Activated CD4-positive, alpha-beta T cell treated with anti-CD3 and anti-CD28 coated beads, Interleukin-2, amount 50 U/mL, for 16 hours (primary cell): ENCODE data around the gene SELENOK.
"Not testable (repeated sequence)": the region's sequence is repeated elsewhere in the genome, so short reads cannot be mapped to it uniquely, and the experiment has no call there.

Experiments
- DNase-seq: peaks from one replicate; pipeline ENCODE4 v3.0.0-alpha.2; 2020

The SELENOK gene

DNA sequence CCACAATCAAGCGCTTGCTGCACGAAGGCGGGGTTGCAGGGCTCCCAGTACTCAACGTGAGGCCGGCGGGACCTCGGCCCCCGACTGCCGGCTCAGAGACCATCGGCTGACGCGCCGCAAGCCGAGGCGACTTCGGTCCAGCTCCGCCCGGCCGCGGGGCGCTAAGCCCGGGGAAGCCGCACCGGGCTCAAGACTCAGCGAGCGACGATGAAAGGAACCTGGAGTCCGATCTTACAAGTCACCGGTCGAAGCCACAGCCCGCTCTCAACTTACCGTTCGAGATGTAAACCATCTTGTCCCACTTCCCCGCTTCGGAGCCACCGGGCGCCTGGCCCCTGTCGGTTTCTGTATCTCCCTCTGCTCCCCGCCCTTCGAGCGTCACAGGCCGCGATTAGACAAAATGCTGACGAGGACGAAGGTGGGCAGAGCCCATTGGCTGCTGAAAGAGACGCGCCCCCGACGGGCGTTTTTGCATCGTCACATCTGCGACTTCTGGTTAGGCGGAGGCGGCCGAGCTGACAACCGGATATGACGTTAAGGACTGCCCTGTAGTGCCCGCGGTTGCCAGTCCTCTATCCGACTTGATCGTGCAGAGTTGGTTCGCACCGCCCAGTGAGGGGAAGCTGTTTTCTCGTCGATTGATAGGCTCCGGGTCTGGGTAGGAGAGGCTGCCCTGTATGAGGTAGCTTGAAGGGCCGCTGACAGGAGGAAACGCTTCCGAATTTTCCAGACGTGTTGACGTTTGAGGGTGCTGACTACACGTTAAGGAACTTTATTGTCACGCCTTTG is at the start of gene SELENOK:
SELENOK (minus strand) TSS at position 363 of the 789 bp plus-strand sequence.
- DNase-seq: peak; percentile 99

DNA sequence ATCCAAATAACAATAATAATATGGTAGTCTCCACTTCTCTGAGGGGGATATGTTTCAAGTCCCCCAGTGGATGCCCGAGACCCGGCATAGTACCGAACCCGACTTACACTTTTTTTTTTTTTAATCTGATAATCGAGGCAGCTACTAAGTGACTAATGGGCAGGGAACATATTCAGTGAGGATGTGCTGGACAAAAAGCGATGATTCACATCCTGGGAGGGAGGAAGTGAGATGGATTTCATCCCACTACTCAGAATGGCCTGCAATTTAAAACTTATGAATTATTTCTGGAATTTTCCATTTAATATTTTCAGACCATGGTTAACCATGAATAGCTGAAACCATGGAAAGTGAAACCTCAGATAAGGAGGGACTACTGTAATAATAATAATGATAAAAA is 49.5 kb upstream of the SELENOK start:
- no peak for DNase-seq

DNA sequence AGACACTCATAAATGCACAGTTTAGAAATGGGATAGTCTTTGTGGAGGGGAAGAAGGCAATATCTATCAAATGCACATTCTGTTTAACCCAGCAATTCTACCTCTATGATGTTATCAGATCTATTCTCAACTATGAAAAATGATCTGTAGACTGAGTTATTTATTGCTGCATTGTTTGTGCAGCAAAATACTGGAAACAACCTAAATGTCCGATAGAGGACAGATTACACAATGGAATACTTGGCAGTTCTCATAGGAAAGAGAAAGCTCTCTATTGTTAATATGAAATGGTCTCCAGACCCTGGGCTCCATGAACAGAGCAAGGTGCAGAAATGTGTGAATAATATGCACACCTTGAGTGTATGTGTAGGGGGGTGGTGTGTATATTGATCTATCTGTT is 49.0 kb upstream of the SELENOK start:
- no peak for DNase-seq

DNA sequence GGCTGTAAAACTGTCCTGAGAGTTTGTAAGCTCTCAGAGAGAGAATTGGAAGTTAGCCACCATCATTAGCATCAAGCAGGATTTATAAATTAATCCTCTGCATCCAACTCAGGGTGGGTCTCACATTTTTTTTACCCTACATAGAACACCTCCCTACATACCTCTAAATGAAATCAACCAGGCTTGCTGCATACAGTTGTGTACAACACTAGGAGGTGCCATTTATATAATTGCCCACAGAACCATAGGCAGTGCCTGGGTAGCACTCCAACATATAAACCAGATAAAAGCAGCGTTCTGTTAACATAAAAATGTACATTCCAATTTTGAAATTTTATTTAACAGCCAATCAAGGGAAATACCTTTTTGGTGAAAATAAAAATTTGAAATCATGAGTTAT is 48.2 kb upstream of the SELENOK start:
- DNase-seq: no peak

DNA sequence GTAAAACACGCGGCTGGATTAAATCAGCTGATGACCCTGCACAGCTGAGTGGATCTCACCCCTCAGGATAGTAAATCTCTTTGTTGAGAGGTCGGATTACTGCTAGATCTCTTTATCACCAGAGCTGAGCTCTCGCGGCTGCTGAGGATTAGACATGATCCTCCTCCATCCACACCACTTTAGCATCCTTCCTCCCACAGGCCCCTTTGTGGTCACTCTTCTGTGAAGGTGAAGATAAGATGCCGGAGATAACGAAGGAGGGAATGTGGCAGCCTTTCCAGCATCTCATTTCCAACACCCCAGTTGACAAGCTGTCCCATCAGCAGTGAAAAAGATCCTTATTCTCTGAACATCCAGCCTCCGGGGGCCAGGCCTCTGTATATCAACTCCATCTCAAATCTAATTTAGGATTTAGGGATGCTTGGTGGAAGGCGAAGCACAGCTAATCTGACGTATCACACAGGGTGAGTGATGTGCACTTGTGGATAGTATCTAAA is 47.5 kb upstream of the SELENOK start:
- no peak for DNase-seq

DNA sequence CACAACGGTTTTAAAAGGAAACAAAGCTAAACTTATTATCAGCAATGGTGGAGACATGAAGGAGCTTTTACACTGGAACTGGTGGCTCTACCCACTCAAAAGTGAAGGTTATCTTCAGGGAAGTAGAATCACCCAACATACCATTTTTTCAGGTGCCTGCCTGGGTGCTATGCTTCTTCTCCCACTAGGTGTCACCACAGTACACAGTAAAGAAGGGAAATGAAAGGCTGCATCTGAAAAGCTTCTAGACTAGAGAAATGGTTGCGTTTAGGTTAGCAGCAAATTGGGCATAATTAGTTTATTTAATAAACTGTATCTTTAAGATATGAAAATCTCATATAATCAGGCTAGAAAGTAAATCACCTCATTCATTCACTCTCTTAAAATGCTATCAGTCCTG is 47.0 kb upstream of the SELENOK start:
- peak; percentile 43 for DNase-seq

DNA sequence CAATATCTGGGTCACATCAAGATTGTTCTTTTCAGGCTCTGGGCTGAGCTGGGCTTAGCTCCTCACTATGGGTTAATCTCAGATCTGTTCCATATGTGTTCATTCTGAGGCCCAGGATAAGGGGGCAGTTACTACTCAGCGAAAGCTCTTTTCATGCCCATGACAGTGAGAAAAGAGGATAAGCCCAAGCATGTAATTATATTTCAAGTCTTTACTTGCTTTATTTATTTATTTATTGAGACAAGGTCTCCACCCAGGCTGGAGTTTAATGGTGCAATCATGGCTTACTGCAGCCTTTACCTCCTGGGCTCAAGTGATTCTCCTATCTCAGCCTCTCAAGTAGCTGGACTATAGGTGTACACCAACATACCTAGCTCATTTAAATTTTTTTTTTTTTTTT is 44.7 kb upstream of the SELENOK start:
- no peak for DNase-seq

DNA sequence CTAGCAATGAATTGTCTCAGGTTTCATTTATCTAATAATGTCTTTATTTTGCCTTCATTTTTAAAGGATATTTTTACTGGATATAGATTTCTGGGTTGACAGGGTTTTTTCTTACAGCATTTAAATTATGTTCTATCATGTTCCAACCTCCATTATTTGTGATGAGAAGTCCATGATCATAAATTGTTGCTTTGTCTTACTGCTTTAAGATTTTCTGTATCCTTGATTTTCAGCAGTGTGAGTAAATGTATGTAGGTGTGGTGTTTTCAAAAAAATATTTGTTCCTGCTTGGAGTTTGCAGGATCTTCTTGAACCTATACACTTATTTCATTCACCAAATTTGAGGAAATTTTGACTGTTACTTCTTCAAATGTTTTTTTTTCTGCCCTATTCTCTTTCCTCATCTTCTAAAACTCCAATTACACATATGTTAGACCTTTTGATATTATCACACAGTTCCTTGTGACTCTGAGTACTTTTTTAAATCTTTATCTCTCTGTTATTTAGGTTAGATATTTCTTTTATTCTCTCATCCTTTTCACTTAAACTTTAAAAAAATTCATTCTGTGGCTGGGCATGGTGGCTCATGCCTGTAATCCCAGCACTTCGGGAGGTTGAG is 43.7 kb upstream of the SELENOK start:
- DNase-seq: no peak

DNA sequence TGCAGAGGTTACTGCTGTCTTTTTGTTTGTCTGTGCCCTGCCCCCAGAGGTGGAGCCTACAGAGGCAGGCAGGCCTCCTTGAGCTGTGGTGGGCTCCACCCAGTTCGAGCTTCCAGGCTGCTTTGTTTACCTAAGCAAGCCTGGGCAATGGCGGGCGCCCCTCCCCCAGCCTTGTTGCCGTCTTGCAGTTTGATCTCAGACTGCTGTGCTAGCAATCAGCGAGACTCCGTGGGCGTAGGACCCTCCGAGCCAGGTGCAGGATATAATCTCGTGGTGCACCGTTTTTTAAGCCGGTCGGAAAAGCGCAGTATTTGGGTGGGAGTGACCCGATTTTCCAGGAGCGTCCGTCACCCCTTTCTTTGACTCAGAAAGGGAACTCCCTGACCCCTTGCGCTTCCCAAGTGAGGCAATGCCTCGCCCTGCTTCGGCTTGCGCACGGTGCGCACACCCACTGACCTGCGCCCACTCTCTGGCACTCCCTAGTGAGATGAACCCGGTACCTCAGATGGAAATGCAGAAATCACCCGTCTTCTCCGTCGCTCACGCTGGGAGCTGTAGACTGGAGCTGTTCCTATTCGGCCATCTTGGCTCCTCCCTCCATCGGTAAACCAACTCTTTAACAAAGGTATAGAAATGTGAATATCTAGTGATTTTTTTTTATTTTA is 35.7 kb upstream of the SELENOK start:
- DNase-seq: not testable (repeated sequence)

DNA sequence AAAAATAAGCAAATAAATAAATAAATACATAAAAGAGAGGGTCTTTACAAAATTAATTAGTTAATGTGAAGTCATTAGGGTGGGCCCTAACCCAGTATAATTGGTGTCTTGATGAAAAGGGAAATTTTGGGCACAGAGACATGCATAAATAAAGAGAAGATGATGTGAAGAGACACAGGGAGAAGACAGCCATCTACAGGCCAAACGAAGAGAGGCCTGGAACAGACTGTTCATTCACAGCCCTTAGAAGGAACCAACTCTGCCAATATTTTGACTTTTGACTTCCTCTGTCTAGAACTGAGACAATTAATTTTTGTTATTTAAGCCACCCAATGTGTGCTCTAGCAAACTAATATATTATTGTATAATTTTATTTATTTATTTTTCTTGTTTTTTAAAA is 29.6 kb upstream of the SELENOK start:
- DNase-seq: no peak

DNA sequence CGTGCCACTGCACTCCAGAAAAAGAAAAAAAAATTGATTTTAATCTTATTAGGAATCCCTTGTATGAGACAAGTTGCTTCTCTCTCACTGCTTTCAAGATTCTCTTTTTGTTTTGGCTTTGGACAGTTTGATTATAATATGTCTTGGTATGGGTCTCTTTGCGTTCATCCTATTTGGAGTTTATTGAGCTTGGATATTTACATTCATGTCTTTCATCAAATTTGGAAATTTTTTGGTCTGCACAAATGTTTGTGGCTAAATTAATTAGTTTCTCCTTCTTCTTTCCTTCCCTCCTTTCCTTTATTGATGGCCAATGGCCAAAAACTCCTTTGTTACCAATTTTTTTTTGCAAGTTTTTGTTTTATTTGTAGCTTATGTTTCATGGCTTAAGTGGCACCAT is 28.1 kb upstream of the SELENOK start:
- DNase-seq: no peak

DNA sequence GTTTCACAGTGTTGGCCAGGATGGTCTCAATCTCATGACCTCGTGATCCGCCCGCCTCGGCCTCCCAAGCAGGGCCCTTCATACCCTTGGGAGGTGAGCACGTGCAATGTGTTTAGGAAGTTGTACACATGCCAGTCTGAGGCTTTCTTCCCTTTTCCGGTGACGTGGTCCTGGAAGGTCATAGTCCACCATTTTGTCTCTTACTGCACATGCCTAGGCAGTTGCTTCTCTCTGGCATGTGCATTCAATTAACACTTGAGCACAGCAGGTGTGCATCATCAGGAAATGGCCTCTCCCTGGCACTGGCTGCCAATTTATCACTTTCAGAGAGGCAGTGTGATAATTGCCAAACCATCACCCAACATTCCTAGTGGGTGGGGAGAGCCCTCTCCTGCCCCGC is 21.7 kb upstream of the SELENOK start:
- DNase-seq: no peak

DNA sequence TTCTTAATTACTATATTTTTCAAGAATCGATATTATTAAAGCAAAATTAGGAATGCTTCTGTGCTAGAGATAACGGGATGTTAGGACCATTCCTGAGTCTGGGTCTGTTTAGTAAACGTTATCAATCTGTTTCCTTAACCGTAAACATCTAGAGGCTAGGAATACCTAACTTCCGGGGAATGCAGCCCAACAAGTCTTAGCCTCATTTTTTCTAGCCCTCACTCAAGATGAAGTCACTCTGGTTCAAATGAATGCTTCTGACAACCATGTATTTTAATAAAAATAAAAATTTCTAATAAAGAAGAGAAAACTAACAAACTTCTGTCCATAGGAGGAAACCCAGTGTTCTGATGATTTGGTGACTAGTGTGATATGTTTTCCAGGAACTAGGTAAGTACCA is 11.1 kb upstream of the SELENOK start:
- DNase-seq: no peak

DNA sequence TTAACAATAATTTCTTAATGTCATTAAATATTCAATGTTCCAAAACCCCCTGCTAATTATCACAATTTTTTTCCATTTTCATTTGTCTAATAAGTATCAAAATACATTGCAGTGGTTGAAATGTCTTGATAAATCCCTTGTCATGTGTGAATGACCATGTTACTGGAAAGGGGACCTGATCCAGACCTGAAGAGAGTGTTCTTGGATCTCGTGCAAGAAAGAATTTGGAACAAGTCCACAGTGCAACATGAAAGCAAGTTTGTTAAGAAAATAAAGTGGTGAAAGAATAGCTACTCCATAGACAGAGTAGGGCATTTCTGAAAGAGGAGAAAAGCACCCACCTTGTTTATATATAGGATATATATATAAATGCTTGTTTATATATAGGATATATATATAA is 10.4 kb upstream of the SELENOK start:
- no peak for DNase-seq

DNA sequence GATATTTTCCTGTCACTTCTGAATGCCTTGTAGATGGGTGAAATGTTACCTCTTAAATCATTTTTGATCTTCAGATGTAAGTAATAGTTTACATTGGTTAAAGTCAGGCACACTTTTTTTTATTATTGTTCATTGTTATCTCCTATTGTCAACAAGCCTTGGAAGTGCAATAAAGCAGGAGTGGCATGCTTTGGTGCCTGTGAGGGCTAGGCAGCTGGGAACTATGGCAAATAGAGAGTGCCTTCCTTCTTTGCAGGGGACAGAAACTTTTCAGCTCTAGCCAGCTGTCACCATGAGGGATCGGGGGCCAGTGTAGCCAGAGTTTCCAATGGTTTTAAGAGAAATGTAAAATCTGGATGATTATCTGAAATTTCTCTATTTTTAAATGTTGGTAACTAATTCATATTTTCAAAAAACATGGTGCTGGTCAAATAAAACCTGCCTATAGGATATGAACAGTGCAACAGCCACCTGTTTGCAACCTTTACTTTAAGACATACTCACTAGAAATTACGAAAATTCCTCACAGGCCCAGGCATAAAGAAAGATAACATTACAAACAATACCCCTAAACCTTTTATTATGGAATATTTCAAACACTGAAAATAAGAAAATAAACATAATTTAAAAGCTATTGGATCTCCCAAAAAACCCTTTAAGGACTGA is 9.1 kb upstream of the SELENOK start:
- DNase-seq: no peak

DNA sequence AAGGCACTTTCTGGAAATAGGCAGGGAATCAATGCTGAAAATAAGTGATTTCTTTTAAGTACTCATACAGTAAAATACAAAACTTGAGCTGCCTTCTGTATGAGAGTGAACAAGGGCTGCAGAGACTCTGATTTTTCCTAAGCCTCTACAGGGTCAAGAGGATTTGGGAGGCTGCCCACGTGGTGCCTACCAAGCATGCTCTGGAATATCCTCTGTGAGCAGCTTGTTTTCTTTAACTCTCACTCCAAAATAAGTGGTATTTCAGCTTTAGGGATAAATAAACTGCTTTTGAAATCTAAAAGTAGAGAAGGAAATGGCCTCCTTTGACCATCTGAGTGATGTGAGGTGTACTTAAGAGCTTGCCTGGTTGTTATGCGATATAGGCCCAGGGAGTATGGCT is 8.1 kb upstream of the SELENOK start:
- no peak for DNase-seq

DNA sequence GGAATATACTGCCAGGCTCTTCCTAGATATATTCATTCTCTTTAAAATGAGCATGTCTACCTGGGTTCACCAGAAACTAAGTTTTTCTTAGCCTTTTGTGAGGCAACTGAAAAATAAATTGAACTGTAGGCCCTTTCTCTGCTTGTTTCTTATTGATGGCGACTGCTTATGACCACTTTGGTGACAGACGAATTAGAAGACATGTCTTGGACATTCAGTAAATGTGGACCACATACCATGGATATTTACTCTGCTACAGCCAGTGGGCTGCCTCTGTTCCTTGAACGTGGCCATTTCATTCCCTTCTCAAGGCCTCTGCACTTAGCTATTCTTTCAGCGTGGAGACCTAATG is 603 bp upstream of the SELENOK start:
- no peak for DNase-seq

DNA sequence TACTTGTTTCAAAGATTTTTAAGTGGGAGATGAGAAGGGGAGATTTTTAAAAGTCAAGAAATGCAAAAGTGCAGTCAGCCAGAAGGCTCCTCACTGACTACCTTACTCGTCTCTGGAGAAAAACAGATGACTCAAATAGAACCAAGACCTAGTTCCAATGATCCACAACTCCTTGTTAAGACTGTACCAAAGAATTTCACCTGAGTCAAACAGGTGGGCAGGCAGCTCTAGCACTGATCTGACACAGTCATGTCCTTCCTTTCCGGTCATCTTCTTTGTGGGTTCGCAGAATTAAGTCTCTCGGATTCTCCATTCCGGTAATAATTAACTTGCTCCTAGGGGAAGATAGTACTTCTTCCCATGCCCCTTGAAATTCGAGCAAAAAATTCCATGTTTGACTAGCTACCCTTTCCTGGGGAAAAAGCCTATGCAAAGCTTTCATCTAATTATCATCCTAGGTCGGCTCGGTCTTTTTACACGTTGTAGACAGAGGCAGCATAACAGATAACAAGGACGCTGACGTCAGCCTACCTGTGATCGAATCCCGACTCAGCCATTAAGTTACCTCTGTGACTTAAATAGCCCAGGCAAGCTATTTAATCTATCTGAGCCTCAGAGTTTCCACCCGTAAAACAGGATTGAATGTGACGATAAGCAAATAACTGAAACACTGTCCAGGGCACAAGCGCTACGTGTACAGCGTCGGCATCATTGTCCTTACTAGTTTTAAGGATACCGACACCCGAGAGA is 758 bp downstream of the SELENOK start:
- peak; percentile 41 for DNase-seq

DNA sequence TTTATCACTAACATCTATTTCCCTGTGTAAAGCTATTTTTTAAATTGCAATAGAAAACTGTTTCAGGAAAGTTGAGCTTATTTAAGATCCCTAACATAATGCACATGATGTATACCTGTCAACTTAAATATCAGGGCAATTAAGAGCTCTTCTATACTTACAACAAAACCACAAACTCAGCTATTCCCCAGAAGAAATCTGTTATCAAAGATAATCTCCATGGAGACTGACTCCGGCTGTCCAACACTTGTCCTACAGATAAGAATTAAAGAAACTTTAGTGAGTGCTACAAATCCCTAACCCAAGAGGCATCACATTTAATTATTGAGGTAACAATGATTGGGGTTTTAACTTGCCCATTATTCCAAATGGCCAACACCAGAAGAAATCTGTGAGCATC is 3.4 kb downstream of the SELENOK start:
- DNase-seq: no peak

DNA sequence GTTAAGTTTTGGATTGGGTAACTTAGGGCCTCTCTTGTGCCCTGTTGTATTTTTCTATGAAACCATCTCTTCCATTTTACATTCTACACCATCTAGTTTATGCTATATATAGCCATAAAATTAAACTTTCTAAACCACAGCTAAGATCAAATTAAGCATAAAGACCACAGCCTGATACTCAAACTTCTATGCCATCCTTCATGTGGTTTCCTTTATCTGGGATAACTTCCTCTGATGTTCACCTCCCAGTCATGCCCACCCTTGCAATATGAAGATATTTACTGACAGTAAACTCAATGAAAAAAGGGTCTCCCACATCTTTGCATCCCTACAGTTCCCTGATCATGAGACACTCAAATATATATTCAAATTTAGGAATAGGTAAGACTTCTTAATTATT is 4.2 kb downstream of the SELENOK start:
- DNase-seq: no peak

DNA sequence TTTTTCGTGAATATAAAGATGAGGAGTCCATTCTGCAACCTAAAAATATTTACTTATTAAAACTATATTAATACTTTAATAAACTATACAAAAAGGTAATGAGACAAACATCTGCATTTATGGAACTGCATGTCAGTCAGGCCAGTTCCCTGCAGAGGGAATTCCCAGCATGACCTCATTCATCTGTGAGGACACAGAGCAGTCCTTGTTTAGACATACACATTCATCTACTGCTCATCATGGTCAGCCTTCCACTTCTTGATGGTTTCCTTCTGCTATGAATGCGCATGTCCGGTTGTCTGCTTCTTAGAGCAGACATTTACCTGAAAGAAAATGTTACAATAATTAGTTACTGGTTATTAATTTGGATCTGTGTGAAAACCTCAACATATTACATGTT is 6.4 kb downstream of the SELENOK start:
- DNase-seq: no peak

DNA sequence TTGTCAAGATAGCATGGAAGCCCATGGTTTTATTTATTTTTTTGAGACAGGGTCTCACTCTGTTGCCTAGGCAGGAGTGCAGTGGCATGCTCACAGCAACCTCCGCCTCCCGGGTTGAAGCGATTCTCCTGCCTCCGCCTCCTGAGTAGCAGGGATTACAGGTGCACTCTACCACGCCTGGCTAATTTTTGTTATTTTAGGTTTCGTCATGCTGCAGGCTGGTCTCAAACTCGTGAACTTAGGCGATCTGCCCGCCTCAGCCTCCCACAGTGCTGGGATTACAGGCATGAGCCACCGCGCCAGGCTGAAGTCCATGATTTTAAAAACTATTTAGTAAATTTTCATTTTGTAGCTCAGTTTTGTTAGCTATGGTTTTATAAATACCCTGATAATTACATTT is 7.0 kb downstream of the SELENOK start:
- DNase-seq: no peak

DNA sequence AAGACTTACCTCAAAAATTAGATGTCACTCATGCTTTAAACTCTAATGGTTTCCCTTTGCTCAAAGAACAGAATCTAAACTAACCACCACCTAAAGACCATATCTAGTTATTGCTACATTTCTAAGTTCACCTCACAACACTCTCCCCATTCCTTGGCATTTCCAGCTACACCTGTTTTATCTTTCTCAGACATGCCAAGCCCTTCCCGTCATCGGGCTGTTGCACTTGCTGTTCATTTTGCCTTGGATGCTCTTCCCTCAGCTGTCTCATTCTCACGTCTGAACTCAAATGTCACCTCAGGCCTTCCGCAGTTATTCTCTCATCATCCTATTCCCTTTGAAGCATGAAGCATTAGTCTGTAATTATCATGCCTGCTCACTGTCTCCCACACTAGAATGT is 8.7 kb downstream of the SELENOK start:
- no peak for DNase-seq
